ENCODE data around the gene CDC14B.

GRCh38 chr9:96503918-96504317 is 115.7 kb downstream of the CDC14B start:
- TF ChIP-seq CTCF (IDR thresholded peaks at IDR 0.05) (no peak), POLR2A (IDR thresholded peaks at IDR 0.05) (no peak)
